K562 (cell line): ENCODE measurements around the gene MDP1. TPM values are rescaled to one million over a fixed set of nuclear protein-coding genes. Genes with fewer than 3 reads are reported as not detected.

Experiments used
- CLOCK ChIP-seq: fragments of 250-450 bp; sonication (Bioruptor Pico); IDR thresholded peaks from 2 replicates; pipeline ENCODE4 v1.4.0; 2020; ENCODE audit warnings: mild to moderate bottlenecking, moderate library complexity, borderline replicate concordance
- CSDE1 ChIP-seq, 2 experiments: fragments of 450-650 bp; IDR thresholded peaks; 2 replicates each; pipeline ENCODE4 v1.6.1; 2016; ENCODE audit warnings: mild to moderate bottlenecking in 1 of 2
- FOXJ2 ChIP-seq: fragments of 200-800 bp; sonication (Bioruptor generic); IDR thresholded peaks from 2 replicates; pipeline ENCODE4 v1.6.1; 2016; ENCODE audit warnings: missing genetic modification characterization, missing compliant biosample characterization
- FOXM1 ChIP-seq, 2 experiments: fragments of 450-650 bp in 1 of 2; sonication (generic) in 1 of 2; formaldehyde crosslinking in 1 of 2; IDR thresholded peaks; 2 replicates each; pipeline versions ENCODE4 v1.6.1 to v1.9.0; 2017 to 2022; ENCODE audit warnings: low read depth in 2 of 2, mild to moderate bottlenecking in 2 of 2, missing genetic modification reagents in 1 of 2, moderate library complexity in 1 of 2
- GATAD2A ChIP-seq: fragments of 450-650 bp; IDR thresholded peaks from 2 replicates; pipeline ENCODE4 v1.6.1; 2017
- HDAC3 ChIP-seq: fragments of 450-650 bp; IDR thresholded peaks from 2 replicates; pipeline ENCODE4 v1.6.1; 2018; ENCODE audit warnings: borderline replicate concordance, mild to moderate bottlenecking, moderate library complexity; ENCODE audit not compliant: partially characterized antibody
- MBD2 ChIP-seq: sonication (generic); IDR thresholded peaks from 2 replicates; pipeline ENCODE4 v1.6.1; 2016; ENCODE audit warnings: low read depth, borderline replicate concordance
- NKRF ChIP-seq: fragments of 450-650 bp; IDR thresholded peaks from 2 replicates; pipeline ENCODE4 v1.6.1; 2016; ENCODE audit warnings: borderline replicate concordance
- OTX1 ChIP-seq: fragments of 450-650 bp; formaldehyde crosslinking; IDR thresholded peaks from 2 replicates; pipeline ENCODE4 v1.4.0; 2022; ENCODE audit warnings: mild to moderate bottlenecking
- POLR2AphosphoS2 ChIP-seq: IDR thresholded peaks from 2 replicates; pipeline ENCODE4 v1.6.1; 2012; ENCODE audit warnings: low read length, improper control_type of control experiment
- PPARD ChIP-seq: fragments of 250-450 bp; sonication (Bioruptor Pico); IDR thresholded peaks from 2 replicates; pipeline ENCODE4 v1.8.0; 2022; ENCODE audit warnings: inconsistent platforms, mild to moderate bottlenecking, moderate library complexity
- RBM34 ChIP-seq: fragments of 200-400 bp; formaldehyde crosslinking; IDR thresholded peaks from 2 replicates; pipeline ENCODE4 v1.6.1; 2018; ENCODE audit warnings: low read length, borderline replicate concordance; ENCODE audit not compliant: insufficient read depth
- U2AF2 ChIP-seq: fragments of 200-400 bp; formaldehyde crosslinking; optimal IDR thresholded peaks from 2 replicates; pipeline ENCODE3; 2017; ENCODE audit warnings: low read depth, mild to moderate bottlenecking, low read length
- WHSC1 ChIP-seq: IDR thresholded peaks from one replicate; pipeline ENCODE4 v1.6.1; 2012; ENCODE audit warnings: low read length, control low read depth, inconsistent platforms
- ZBTB26 ChIP-seq: fragments of 450-650 bp; formaldehyde crosslinking; IDR thresholded peaks from 2 replicates; pipeline ENCODE4 v1.4.0; 2022; ENCODE audit warnings: missing genetic modification characterization
- ZNF282 ChIP-seq: sonication (generic); formaldehyde crosslinking; IDR thresholded peaks from 2 replicates; pipeline ENCODE4 v1.8.1; 2023; ENCODE audit warnings: missing genetic modification reagents
- ZNF41 ChIP-seq: fragments of 250-450 bp; sonication (Bioruptor Pico); conservative IDR thresholded peaks from 2 replicates; pipeline ENCODE4 v1.4.0; 2020; ENCODE audit warnings: mild to moderate bottlenecking
- ZNF586 ChIP-seq: fragments of 450-650 bp; formaldehyde crosslinking; conservative IDR thresholded peaks from 2 replicates; pipeline ENCODE4 v1.4.0; 2020; ENCODE audit warnings: mild to moderate bottlenecking, moderate library complexity
- polyA plus RNA-seq, 8 experiments: library from polyadenylated mRNA; depleted of rRNA in 4 of 8; stranded (reverse) in 5 of 8; unstranded in 3 of 8; fragments of >200 nt; fragmentation: Nextera tagmentation in 2 of 8; fragmentation: Illumina TruSeq in 1 of 8; extraction: Ambion mirVana in 2 of 8; extraction: Trizol in 1 of 8; gene quantifications; 2 replicates each; pipeline versions ENCODE4 v1.2.1 to v1.2.3, GENCODE V29; 2011 to 2014; ENCODE audit warnings: inconsistent platforms in 1 of 8, missing spikeins in 1 of 8
- total RNA-seq, 7 experiments: library from RNA; depleted of rRNA in 6 of 7; stranded (reverse); fragments of >200 nt in 6 of 7; fragmentation: Illumina TruSeq in 2 of 7; extraction: Trizol in 2 of 7; gene quantifications; 2 replicates each; pipeline versions ENCODE4 v1.2.1 to v1.2.3, GENCODE V29; 2011 to 2021; ENCODE audit warnings: low replicate concordance in 1 of 7
- TF ChIP-seq, protein P1 (sequence below): fragments of 250-450 bp; sonication (Bioruptor Pico); IDR thresholded peaks from 2 replicates; pipeline ENCODE4 v1.4.0; 2020; ENCODE audit warnings: borderline replicate concordance

The MDP1 gene
- total and polyA plus RNA-seq, 9 of the 15 experiments (the other 6 are each of a cell fraction or from before 2014, with no cell fraction given): 2.7 to 29.6 (median 11.0) TPM

DNA sequence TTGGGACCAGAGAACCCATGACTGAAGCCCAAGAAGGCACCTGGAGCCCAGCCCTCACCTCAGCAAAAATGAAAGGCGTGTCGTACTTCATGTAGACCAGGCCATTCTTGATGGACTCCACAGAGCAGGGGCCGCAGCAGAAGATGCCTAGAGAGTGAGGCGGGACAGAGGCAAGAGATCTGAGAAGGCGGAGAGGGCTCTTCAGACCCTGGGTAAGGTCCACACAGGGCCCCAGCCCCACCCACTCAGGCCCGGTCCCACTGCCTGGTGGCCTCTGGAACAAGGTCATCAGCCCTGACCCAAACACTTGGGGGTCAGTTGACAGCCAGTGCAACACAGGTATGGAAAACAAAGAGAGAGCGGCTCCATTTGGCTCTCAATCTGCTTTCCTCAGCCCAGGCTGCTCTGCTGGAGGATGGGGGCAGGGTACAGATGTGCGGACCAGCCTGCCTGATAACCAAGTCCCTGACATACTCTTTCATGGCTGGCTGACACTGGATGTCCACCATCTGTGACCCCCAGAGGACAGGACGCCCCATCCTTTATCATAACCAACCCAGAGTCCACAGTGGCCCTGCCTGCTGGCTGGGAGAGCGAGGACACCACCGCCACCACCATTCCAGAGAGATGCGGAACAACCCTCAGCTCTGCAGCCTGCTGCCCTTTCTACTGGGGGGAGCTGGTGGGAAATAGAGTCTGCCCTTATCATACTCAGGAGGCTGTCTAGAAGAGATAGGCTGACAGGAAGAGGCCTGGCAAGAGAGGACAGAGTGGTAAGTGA, 40.3 kb upstream of the MDP1 start (continued):
- TF ChIP-seq RBM34 (no peak), FOXJ2 (tag) (no peak), OTX1 (CRISPR knock-in tag) (no peak), ZBTB26 (no peak), CSDE1 (IDR thresholded peaks at IDR 0.05) (no peak), ZNF41 (CRISPR knock-in tag) (no peak), MBD2 (peak; percentile 45), WHSC1 (no peak), FOXM1 (IDR thresholded peaks at IDR 0.05; ENCODE audit: low read depth) (peak; percentile 76; the same call in 1 of the 2 replicates), FOXM1 (CRISPR knock-in tag; IDR thresholded peaks at IDR 0.05; ENCODE audit: low read depth) (no peak), PPARD (no peak), ZNF282 (CRISPR knock-in tag) (no peak), HDAC3 (peak; percentile 65), GATAD2A (no peak), NKRF (no peak), CLOCK (no peak), U2AF2 (no peak), ZNF586 (CRISPR knock-in tag) (no peak), POLR2AphosphoS2 (no peak)
- TF ChIP-seq, protein P1, sequence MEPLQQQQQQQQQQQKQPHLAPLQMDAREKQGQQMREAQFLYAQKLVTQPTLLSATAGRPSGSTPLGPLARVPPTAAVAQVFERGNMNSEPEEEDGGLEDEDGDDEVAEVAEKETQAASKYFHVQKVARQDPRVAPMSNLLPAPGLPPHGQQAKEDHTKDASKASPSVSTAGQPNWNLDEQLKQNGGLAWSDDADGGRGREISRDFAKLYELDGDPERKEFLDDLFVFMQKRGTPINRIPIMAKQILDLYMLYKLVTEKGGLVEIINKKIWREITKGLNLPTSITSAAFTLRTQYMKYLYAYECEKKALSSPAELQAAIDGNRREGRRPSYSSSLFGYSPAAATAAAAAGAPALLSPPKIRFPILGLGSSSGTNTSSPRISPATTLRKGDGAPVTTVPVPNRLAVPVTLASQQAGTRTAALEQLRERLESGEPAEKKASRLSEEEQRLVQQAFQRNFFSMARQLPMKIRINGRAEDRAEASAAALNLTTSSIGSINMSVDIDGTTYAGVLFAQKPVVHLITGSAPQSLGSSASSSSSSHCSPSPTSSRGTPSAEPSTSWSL (CRISPR knock-in tag): no peak
